Liver (tissue), 9 donors: ENCODE results near the gene SIPA1L3. TPM values are rescaled to one million over a fixed set of nuclear protein-coding genes. Genes with fewer than 3 reads are reported as not detected.
A peak's percentile ranks its signal among the peaks of the same experiment; 100 is the strongest.

Source experiments
- DNase-seq: peaks from one replicate; pipeline ENCODE4 v3.0.0-alpha.2; 2017; ENCODE audit warnings: low spot score
- H3K27ac ChIP-seq, 2 donors: one replicate each; pipeline ENCODE4 v1.7.0; 2013; ENCODE audit warnings: inconsistent platforms in 2 of 2, low read length in 2 of 2, control low read depth in 1 of 2, low read depth in 1 of 2, mild to moderate bottlenecking in 1 of 2
- H3K27me3 ChIP-seq, 4 donors: one replicate each; pipeline versions ENCODE4 v1.6.1 to v1.7.0; 2013; ENCODE audit warnings: low read length in 3 of 4, inconsistent platforms in 1 of 4, mild to moderate bottlenecking in 1 of 4, moderate library complexity in 1 of 4; ENCODE audit not compliant: control insufficient read depth in 4 of 4, insufficient read depth in 4 of 4
- H3K36me3 ChIP-seq, 4 donors: one replicate each; pipeline versions ENCODE4 v1.6.1 to v1.7.0; 2013; ENCODE audit warnings: low read length in 3 of 4, mild to moderate bottlenecking in 3 of 4, low read depth in 1 of 4, moderate library complexity in 1 of 4; ENCODE audit not compliant: control insufficient read depth in 4 of 4, insufficient read depth in 3 of 4
- H3K4me1 ChIP-seq, 4 donors: one replicate each; pipeline versions ENCODE4 v1.6.1 to v1.7.0; 2013; ENCODE audit warnings: low read length in 3 of 4, mild to moderate bottlenecking in 3 of 4, moderate library complexity in 1 of 4; ENCODE audit not compliant: control insufficient read depth in 4 of 4, insufficient read depth in 4 of 4
- H3K4me3 ChIP-seq, 3 donors: one replicate each; pipeline versions ENCODE4 v1.6.1 to v1.7.0; 2013; ENCODE audit warnings: low read length in 3 of 3, control low read depth in 1 of 3, low read depth in 1 of 3, mild to moderate bottlenecking in 1 of 3
- H3K9ac ChIP-seq, 2 donors: one replicate each; pipeline ENCODE4 v1.7.0; 2013; ENCODE audit warnings: low read length in 2 of 2, mild to moderate bottlenecking in 2 of 2, moderate library complexity in 2 of 2, control low read depth in 1 of 2, low read depth in 1 of 2
- H3K9me3 ChIP-seq, 4 donors: one replicate each; pipeline versions ENCODE4 v1.6.1 to v1.7.0; 2013; ENCODE audit warnings: low read length in 3 of 4; ENCODE audit not compliant: control insufficient read depth in 4 of 4
- ATF3 ChIP-seq: IDR thresholded peaks from 2 replicates; pipeline ENCODE4 v1.6.1; 2016; ENCODE audit warnings: antibody characterized with exemption
- CTCF ChIP-seq: fragments of 150-350 bp; IDR thresholded peaks from 2 replicates; pipeline ENCODE4 v1.5.1; 2017; ENCODE audit warnings: improper control_type of control experiment, low read depth, low read length; ENCODE audit not compliant: missing input control
- EGR1 ChIP-seq, 2 donors: IDR thresholded peaks; 2 replicates each; pipeline ENCODE4 v1.6.1; 2016 to 2018; ENCODE audit warnings: antibody characterized with exemption in 2 of 2, low read depth in 2 of 2
- FOXA1 ChIP-seq: IDR thresholded peaks from 2 replicates; pipeline ENCODE4 v1.6.1; 2016; ENCODE audit warnings: antibody characterized with exemption
- FOXA2 ChIP-seq: IDR thresholded peaks from 2 replicates; pipeline ENCODE4 v1.6.1; 2016; ENCODE audit warnings: antibody characterized with exemption
- GABPA ChIP-seq, 2 donors: IDR thresholded peaks in 1 of 2; conservative IDR thresholded peaks in 1 of 2; 2 replicates each; pipeline ENCODE4 v1.6.1; 2016; ENCODE audit warnings: antibody characterized with exemption in 2 of 2, mild to moderate bottlenecking in 1 of 2, moderate library complexity in 1 of 2
- HNF4A ChIP-seq, 2 donors: conservative IDR thresholded peaks; 2 replicates each; pipeline ENCODE4 v1.6.1; 2016; ENCODE audit warnings: antibody characterized with exemption in 2 of 2, mild to moderate bottlenecking in 2 of 2
- HNF4G ChIP-seq: IDR thresholded peaks from 2 replicates; pipeline ENCODE4 v1.6.1; 2016; ENCODE audit warnings: antibody characterized with exemption
- JUND ChIP-seq, 2 donors: IDR thresholded peaks; 2 replicates each; pipeline ENCODE4 v1.6.1; 2016; ENCODE audit warnings: antibody characterized with exemption in 2 of 2
- MAX ChIP-seq: IDR thresholded peaks from 2 replicates; pipeline ENCODE4 v1.6.1; 2016; ENCODE audit warnings: antibody characterized with exemption
- NR2F2 ChIP-seq: IDR thresholded peaks from 2 replicates; pipeline ENCODE4 v1.6.1; 2016; ENCODE audit warnings: antibody characterized with exemption
- RAD21 ChIP-seq, 2 donors: IDR thresholded peaks; 2 replicates each; pipeline ENCODE4 v1.6.1; 2016; ENCODE audit warnings: antibody characterized with exemption in 2 of 2, mild to moderate bottlenecking in 2 of 2
- RXRA ChIP-seq, 2 donors: IDR thresholded peaks; 2 replicates each; pipeline ENCODE4 v1.6.1; 2017 to 2018; ENCODE audit warnings: antibody characterized with exemption in 2 of 2, mild to moderate bottlenecking in 1 of 2
- SP1 ChIP-seq: IDR thresholded peaks from 2 replicates; pipeline ENCODE4 v1.6.1; 2018; ENCODE audit warnings: antibody characterized with exemption, mild to moderate bottlenecking
- TAF1 ChIP-seq: conservative IDR thresholded peaks from 2 replicates; pipeline ENCODE4 v1.6.1; 2016; ENCODE audit warnings: antibody characterized with exemption, mild to moderate bottlenecking
- YY1 ChIP-seq: IDR thresholded peaks from 2 replicates; pipeline ENCODE4 v1.6.1; 2016; ENCODE audit warnings: antibody characterized with exemption, mild to moderate bottlenecking
- ZBTB33 ChIP-seq: IDR thresholded peaks from 2 replicates; pipeline ENCODE4 v1.6.1; 2016; ENCODE audit warnings: antibody characterized with exemption
- WGBS: extraction: QIAGEN DNeasy Blood & Tissue Kit; methylation state at CpG from one replicate; pipeline ENCODE4 v1.1.7; 2013; 5-methylcytosine and 5-hydroxymethylcytosine counted together
- polyA plus RNA-seq, 2 donors: library from polyadenylated mRNA; stranded (reverse) in 1 of 2; unstranded in 1 of 2; fragments of 200-250 nt in 1 of 2; fragments of >200 nt in 1 of 2; fragmentation: Nextera tagmentation in 1 of 2; extraction: Ambion mirVana in 1 of 2; gene quantifications; one replicate each; pipeline versions ENCODE4 v1.2.1 to v1.2.3, GENCODE V29; 2013 to 2015
- total RNA-seq, 2 donors: library from RNA; depleted of rRNA; stranded (reverse); fragments of >200 nt; gene quantifications; one replicate each; pipeline ENCODE4 v1.2.3, GENCODE V29; 2014
- donor health status: healthy.
- donor health status: healthy.
- donor health status: healthy.
- donor health status: healthy.
- donor health status: healthy.

Gene SIPA1L3
- total and polyA plus RNA-seq, 4 donors: 2.4 to 10.0 (median 4.4) TPM

- WGBS: 100% methylated on average over 2 of the region's 2 CpGs
- peaks cover 6 to 49% (median 40%) of the 10 kb centered on the region in 4 donors for H3K4me1 ChIP-seq
- peaks cover 0 to 2% (median 0%) of the 10 kb centered on the region in 4 donors for H3K9me3 ChIP-seq
- H3K27me3 ChIP-seq: no peaks in the 10 kb centered on the region
- no peak overlapping the region for H3K4me3 ChIP-seq
- H3K36me3 ChIP-seq: no peaks in the 10 kb centered on the region
- TF ChIP-seq HNF4A (conservative IDR thresholded peaks at IDR 0.05) (no peak), NR2F2 (no peak), FOXA2 (no peak), HNF4G (no peak), YY1 (no peak), ZBTB33 (no peak), RAD21 (IDR thresholded peaks at IDR 0.05) (no peak), FOXA1 (no peak), SP1 (no peak), JUND (IDR thresholded peaks at IDR 0.05) (no peak)
- peak overlapping the region in 1 of 2 donors; percentile 2 for H3K27ac ChIP-seq
- no peak for DNase-seq
- no peak overlapping the region for H3K9ac ChIP-seq
Observed at GRCh38 chr19:37936886-37937285, 29.9 kb downstream of the SIPA1L3 start.

GRCh38 chr19:37938353-37938752, 31.3 kb downstream of the SIPA1L3 start:
- Histone ChIP-seq H3K9ac (no peak overlapping the region), H3K27ac (no peak overlapping the region), H3K4me1 (peaks cover 4 to 36% (median 26%) of the 10 kb centered on the region in 4 donors), H3K9me3 (peaks cover 0 to 2% (median 0%) of the 10 kb centered on the region in 4 donors), H3K27me3 (no peaks in the 10 kb centered on the region), H3K4me3 (no peak overlapping the region), H3K36me3 (no peaks in the 10 kb centered on the region)
- WGBS: 89% methylated on average over 1 of the region's 1 CpG
- TF ChIP-seq EGR1 (IDR thresholded peaks at IDR 0.05; ENCODE audit: low read depth in 2 of 2) (no peak), ZBTB33 (no peak), FOXA2 (no peak), GABPA (IDR thresholded peaks at IDR 0.05 in 1 of 2, conservative IDR thresholded peaks at IDR 0.05 in 1 of 2) (no peak), HNF4A (conservative IDR thresholded peaks at IDR 0.05) (no peak), RAD21 (IDR thresholded peaks at IDR 0.05) (no peak), SP1 (no peak), FOXA1 (no peak), RXRA (IDR thresholded peaks at IDR 0.05) (no peak), MAX (no peak)
- DNase-seq: no peak

- Histone ChIP-seq H3K9ac (no peak overlapping the region), H3K36me3 (no peaks in the 10 kb centered on the region), H3K9me3 (no peaks in the 10 kb centered on the region), H3K27ac (no peak overlapping the region), H3K4me3 (no peak overlapping the region), H3K27me3 (no peaks in the 10 kb centered on the region), H3K4me1 (peaks cover 0 to 5% (median 0%) of the 10 kb centered on the region in 4 donors)
- 86% methylated on average over 12 of the region's 12 CpGs for WGBS
- no peak for DNase-seq
- TF ChIP-seq GABPA (IDR thresholded peaks at IDR 0.05 in 1 of 2, conservative IDR thresholded peaks at IDR 0.05 in 1 of 2) (no peak), TAF1 (no peak), FOXA2 (no peak), FOXA1 (no peak), MAX (no peak), HNF4A (conservative IDR thresholded peaks at IDR 0.05) (no peak), JUND (IDR thresholded peaks at IDR 0.05) (no peak), RXRA (IDR thresholded peaks at IDR 0.05) (no peak), RAD21 (IDR thresholded peaks at IDR 0.05) (no peak), SP1 (no peak), CTCF (no peak), ATF3 (no peak)
Observed at GRCh38 chr19:37941782-37942515, 34.9 kb downstream of the SIPA1L3 start.
